Testis (tissue), 3 donors: ENCODE data around the gene ELMO1. TPM values are rescaled to one million over a fixed set of nuclear protein-coding genes. Genes with fewer than 3 reads are reported as not detected.

Experiments used
- DNase-seq: peaks from one replicate; pipeline ENCODE4 v3.0.0-alpha.2; 2019
- H3K27ac ChIP-seq, 2 donors: fragments of 200-600 bp; sonication (generic); one replicate each; pipeline ENCODE4 v1.5.1; 2019
- H3K27me3 ChIP-seq: fragments of 200-600 bp; sonication (generic); one replicate; pipeline ENCODE4 v1.5.1; 2019
- H3K36me3 ChIP-seq: fragments of 200-600 bp; sonication (generic); one replicate; pipeline ENCODE4 v1.5.1; 2017; ENCODE audit warnings: low read depth; ENCODE audit errors: missing control alignments
- H3K4me1 ChIP-seq: fragments of 200-600 bp; sonication (generic); one replicate; pipeline ENCODE4 v1.5.1; 2019
- H3K4me3 ChIP-seq, 2 donors: fragments of 200-600 bp; sonication (generic); one replicate each; pipeline ENCODE4 v1.5.1; 2017 to 2019
- H3K9me3 ChIP-seq: fragments of 200-600 bp; sonication (generic); one replicate; pipeline ENCODE4 v1.5.1; 2017
- CTCF ChIP-seq, 3 experiments: fragments of 450-650 bp in 2 of 3; fragments of 200-600 bp in 1 of 3; sonication (generic) in 1 of 3; IDR thresholded peaks; one replicate each; pipeline ENCODE4 v1.5.1; 2016 to 2019; ENCODE audit warnings: antibody characterized with exemption in 3 of 3, mild to moderate bottlenecking in 2 of 3, moderate library complexity in 1 of 3
- POLR2A ChIP-seq: fragments of 450-650 bp; IDR thresholded peaks from one replicate; pipeline ENCODE4 v1.6.1; 2017; ENCODE audit warnings: antibody characterized with exemption, mild to moderate bottlenecking, moderate library complexity
- WGBS, 2 donors: methylation state at CpG; one replicate each; pipeline ENCODE4 v1.1.5; 2018; 5-methylcytosine and 5-hydroxymethylcytosine counted together
- intact Hi-C: fragments of 100-400 bp; cut with DNase I; formaldehyde crosslinking; loops from one replicate; pipeline ENCODE4 v1.15.1; 2023; ENCODE audit warnings: low total_unique reads
- polyA plus RNA-seq: library from polyadenylated mRNA; stranded (reverse); fragments of 350-450 nt; fragmentation: Illumina TruSeq; extraction: RNeasy Lipid Tissue Mini Kit (QIAGEN cat#74804); gene quantifications from one replicate; pipeline ENCODE4 v1.2.3, GENCODE V29; 2014; ENCODE audit warnings: low read depth, low replicate concordance; ENCODE audit not compliant: insufficient read depth
- total RNA-seq, 2 donors: library from RNA; depleted of rRNA; stranded (reverse); fragments of >200 nt; gene quantifications; one replicate each; pipeline ENCODE4 v1.2.3, GENCODE V29; 2016

The ELMO1 gene
- total and polyA plus RNA-seq, 3 donors from 2014 or later, result 12.9 to 47.2 (median 36.5) TPM

DNA sequence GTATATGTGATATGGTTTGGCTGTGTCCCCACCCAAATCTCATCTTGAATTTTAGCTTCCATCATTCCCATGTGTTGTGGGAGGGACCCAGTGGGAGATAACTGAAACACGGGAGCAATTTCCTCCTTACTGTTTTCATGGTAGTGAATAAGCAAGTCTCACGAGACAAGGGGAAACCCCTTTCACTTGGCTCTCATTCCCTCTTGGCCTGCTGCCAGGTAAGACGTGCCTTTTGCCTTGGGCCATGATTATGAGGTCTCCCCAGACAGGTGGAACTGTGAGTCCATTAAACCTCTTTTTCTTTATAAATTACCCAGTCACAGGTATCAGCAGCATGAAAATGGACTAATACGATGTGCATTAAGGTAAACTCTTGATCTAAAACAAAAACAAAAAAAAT, 367.2 kb downstream of the ELMO1 start:
- Histone ChIP-seq H3K4me3 (no peak overlapping the region), H3K4me1 (no peaks in the 10 kb centered on the region), H3K27ac (no peak overlapping the region), H3K9me3 (no peaks in the 10 kb centered on the region), H3K36me3 (no peaks in the 10 kb centered on the region), H3K27me3 (no peaks in the 10 kb centered on the region)
- DNase-seq, result no peak
- TF ChIP-seq POLR2A (no peak), CTCF (IDR thresholded peaks at IDR 0.05) (no peak)
- intact Hi-C loops, result no loop called here
- 41 to 49% methylated on average over 4 of the region's 4 CpGs for WGBS, 2 donors

- H3K27me3 ChIP-seq, result no peaks in the 10 kb centered on the region
- 92 to 100% methylated on average over 1 of the region's 1 CpG for WGBS, 2 donors
- DNase-seq, result no peak
Observed at GRCh38 chr7:37079420-37079819, 369.2 kb downstream of the ELMO1 start.

GRCh38 chr7:37076668-37077067, 372.0 kb downstream of the ELMO1 start:
- DNase-seq, result no peak
- Histone ChIP-seq H3K4me3 (no peak overlapping the region), H3K27me3 (no peaks in the 10 kb centered on the region), H3K9me3 (no peaks in the 10 kb centered on the region), H3K36me3 (no peaks in the 10 kb centered on the region), H3K4me1 (no peaks in the 10 kb centered on the region), H3K27ac (no peak overlapping the region)
- intact Hi-C loops, result no loop called here
- TF ChIP-seq CTCF (IDR thresholded peaks at IDR 0.05) (no peak), POLR2A (no peak)
- 86 to 87% methylated on average over 5 of the region's 5 CpGs for WGBS, 2 donors

More at GRCh38 chr7:37079420-37079819, 369.2 kb downstream of the ELMO1 start:
- H3K4me3 ChIP-seq, result no peak overlapping the region
- intact Hi-C loops, result no loop called here
- no peak overlapping the region for H3K27ac ChIP-seq
- H3K9me3 ChIP-seq, result no peaks in the 10 kb centered on the region
- H3K36me3 ChIP-seq, result no peaks in the 10 kb centered on the region
- H3K4me1 ChIP-seq, result no peaks in the 10 kb centered on the region
- TF ChIP-seq CTCF (IDR thresholded peaks at IDR 0.05), result no peak
- TF ChIP-seq POLR2A, result no peak

- DNase-seq, result no peak
- H3K9me3 ChIP-seq, result no peaks in the 10 kb centered on the region
- no peaks in the 10 kb centered on the region for H3K4me1 ChIP-seq
- no peak overlapping the region for H3K27ac ChIP-seq
- intact Hi-C loops, result no loop called here
- WGBS, 2 donors, result 90 to 93% methylated on average over 4 of the region's 4 CpGs
- no peaks in the 10 kb centered on the region for H3K36me3 ChIP-seq
- no peak for TF ChIP-seq POLR2A
- TF ChIP-seq CTCF (IDR thresholded peaks at IDR 0.05), result no peak
- no peaks in the 10 kb centered on the region for H3K27me3 ChIP-seq
- H3K4me3 ChIP-seq, result no peak overlapping the region
Observed at GRCh38 chr7:37074370-37074769, 374.3 kb downstream of the ELMO1 start.

- Histone ChIP-seq H3K36me3 (no peaks in the 10 kb centered on the region), H3K27me3 (no peaks in the 10 kb centered on the region), H3K27ac (no peak overlapping the region), H3K4me3 (no peak overlapping the region), H3K9me3 (no peaks in the 10 kb centered on the region), H3K4me1 (no peaks in the 10 kb centered on the region)
- intact Hi-C loops, result no loop called here
- TF ChIP-seq CTCF (IDR thresholded peaks at IDR 0.05) (no peak), POLR2A (no peak)
- no peak for DNase-seq
- 95 to 96% methylated on average over 2 of the region's 2 CpGs for WGBS, 2 donors
Observed at GRCh38 chr7:37071124-37071523, 377.5 kb downstream of the ELMO1 start.
